ENCODE data around the gene UBE2V1. TPM values are rescaled to one million over a fixed set of nuclear protein-coding genes. Genes with fewer than 3 reads are reported as not detected.
A peak's percentile ranks its signal among the peaks of the same experiment; 100 is the strongest.

Gene UBE2V1
- total and polyA plus RNA-seq, 2 of the 13 experiments (the other 11 are each of a cell fraction or from before 2014, with no cell fraction given) = 81.3 to 132 TPM

DNA sequence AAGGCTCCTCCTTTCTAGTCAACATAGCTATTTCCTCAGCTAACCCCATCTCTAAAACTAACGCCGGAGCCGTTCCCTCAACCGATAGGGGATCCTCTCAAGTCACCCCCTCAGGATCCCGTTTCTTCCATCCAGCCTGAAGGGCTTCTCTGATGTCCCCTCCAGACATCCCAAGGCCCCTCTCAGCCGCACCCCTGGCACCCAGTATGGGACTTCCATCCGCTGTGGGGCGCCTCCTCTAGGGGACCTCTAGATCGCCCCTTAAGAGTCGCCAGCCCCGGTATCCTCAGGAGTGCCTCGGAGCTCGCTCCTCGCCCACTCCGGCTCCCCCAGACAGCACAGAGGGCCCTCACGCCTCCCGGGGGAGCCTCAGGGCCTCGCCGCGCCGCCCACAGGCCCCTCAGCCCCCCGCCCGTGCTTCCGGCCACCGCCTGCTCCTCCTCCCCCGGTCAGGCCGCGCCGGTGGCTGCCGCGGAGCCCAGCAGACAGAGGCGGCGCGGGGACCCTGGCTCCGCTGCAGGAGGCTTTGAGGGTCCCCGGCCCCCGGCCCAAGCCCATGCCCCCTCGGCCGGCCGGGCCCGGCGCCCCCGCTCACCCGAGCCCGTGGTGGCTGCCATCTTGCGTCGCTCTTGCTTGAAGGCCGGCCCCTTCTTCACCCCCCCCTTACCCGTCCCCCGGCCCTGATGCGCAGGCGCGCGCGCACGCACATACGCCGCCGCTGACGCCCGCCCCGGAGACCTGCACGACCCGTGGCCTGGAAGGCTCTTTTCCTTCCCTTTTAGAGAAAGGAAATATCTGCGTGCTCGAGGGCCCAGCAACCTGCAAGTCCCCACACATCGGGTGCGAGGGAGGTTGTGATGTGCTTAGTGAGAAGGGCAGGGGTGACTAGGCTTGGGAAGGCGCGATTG is at the start of gene UBE2V1 (continued):
- TF ChIP-seq KIAA2018 (CRISPR knock-in tag; IDR thresholded peaks at IDR 0.05; ENCODE audit: borderline replicate concordance) (no peak), CCDC6 (CRISPR knock-in tag; IDR thresholded peaks at IDR 0.05) (peak; percentile 83), KMT2A (CRISPR knock-in tag; IDR thresholded peaks at IDR 0.05) (peak; percentile 59), RFX5 (IDR thresholded peaks at IDR 0.05; ENCODE audit: low read depth, low read length) (no peak), SIN3A (IDR thresholded peaks at IDR 0.05; ENCODE audit: borderline replicate concordance, low read depth, low read length) (peak; percentile 44; the same call in 1 of the 2 replicates), ELF1 (CRISPR knock-in tag; IDR thresholded peaks at IDR 0.05) (peak; percentile 8; the same call in 1 of the 2 replicates), IRF2 (CRISPR knock-in tag; IDR thresholded peaks at IDR 0.05) (no peak), ZNF101 (CRISPR knock-in tag; IDR thresholded peaks at IDR 0.05; ENCODE audit: borderline replicate concordance, low read depth) (peak; percentile 56; the same call in 1 of the 2 replicates), NFE2 (CRISPR knock-in tag; IDR thresholded peaks at IDR 0.05) (no peak), PHB2 (IDR thresholded peaks at IDR 0.05; ENCODE audit: partially characterized antibody) (no peak), IKZF5 (CRISPR knock-in tag; IDR thresholded peaks at IDR 0.05) (no peak; the same call in none of the 2 replicates)
- TF ChIP-seq, protein P1, sequence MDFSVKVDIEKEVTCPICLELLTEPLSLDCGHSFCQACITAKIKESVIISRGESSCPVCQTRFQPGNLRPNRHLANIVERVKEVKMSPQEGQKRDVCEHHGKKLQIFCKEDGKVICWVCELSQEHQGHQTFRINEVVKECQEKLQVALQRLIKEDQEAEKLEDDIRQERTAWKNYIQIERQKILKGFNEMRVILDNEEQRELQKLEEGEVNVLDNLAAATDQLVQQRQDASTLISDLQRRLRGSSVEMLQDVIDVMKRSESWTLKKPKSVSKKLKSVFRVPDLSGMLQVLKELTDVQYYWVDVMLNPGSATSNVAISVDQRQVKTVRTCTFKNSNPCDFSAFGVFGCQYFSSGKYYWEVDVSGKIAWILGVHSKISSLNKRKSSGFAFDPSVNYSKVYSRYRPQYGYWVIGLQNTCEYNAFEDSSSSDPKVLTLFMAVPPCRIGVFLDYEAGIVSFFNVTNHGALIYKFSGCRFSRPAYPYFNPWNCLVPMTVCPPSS (IDR thresholded peaks at IDR 0.05) = no peak
- TF ChIP-seq, protein P2, sequence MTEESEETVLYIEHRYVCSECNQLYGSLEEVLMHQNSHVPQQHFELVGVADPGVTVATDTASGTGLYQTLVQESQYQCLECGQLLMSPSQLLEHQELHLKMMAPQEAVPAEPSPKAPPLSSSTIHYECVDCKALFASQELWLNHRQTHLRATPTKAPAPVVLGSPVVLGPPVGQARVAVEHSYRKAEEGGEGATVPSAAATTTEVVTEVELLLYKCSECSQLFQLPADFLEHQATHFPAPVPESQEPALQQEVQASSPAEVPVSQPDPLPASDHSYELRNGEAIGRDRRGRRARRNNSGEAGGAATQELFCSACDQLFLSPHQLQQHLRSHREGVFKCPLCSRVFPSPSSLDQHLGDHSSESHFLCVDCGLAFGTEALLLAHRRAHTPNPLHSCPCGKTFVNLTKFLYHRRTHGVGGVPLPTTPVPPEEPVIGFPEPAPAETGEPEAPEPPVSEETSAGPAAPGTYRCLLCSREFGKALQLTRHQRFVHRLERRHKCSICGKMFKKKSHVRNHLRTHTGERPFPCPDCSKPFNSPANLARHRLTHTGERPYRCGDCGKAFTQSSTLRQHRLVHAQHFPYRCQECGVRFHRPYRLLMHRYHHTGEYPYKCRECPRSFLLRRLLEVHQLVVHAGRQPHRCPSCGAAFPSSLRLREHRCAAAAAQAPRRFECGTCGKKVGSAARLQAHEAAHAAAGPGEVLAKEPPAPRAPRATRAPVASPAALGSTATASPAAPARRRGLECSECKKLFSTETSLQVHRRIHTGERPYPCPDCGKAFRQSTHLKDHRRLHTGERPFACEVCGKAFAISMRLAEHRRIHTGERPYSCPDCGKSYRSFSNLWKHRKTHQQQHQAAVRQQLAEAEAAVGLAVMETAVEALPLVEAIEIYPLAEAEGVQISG (CRISPR knock-in tag; IDR thresholded peaks at IDR 0.05) = peak; percentile 84
- TF ChIP-seq, protein P3, sequence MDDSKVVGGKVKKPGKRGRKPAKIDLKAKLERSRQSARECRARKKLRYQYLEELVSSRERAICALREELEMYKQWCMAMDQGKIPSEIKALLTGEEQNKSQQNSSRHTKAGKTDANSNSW (CRISPR knock-in tag; IDR thresholded peaks at IDR 0.05; ENCODE audit: borderline replicate concordance) = peak; percentile 92; the same call in 1 of the 2 replicates
